Pancreas (tissue), 10 donors: ENCODE results near the gene MYADML2. TPM values are rescaled to one million over a fixed set of nuclear protein-coding genes. Genes with fewer than 3 reads are reported as not detected.

Experiments
- ATAC-seq, 4 donors: fragments of 200-7000 bp; cut with Tn5 transposase; one replicate each; pipeline versions ENCODE4 v1.8.0 to v1.9.1; 2020; ENCODE audit warnings: mild to moderate bottlenecking in 4 of 4, moderate library complexity in 4 of 4
- DNase-seq, 6 donors: peaks; one replicate each; pipeline ENCODE4 v3.0.0-alpha.2; 2020
- FAIRE-seq: peaks from 2 replicates; lab custom pipeline; 2012; peaks lifted over from hg19 to GRCh38; lab: Jason Lieb, UNC
- H3K27ac ChIP-seq, 4 donors: fragments of 200-600 bp; sonication (generic); 1 replicate in 3 of 4; 2 replicates in 1 of 4; pipeline versions ENCODE4 v1.5.0 to v1.8.0; 2020
- H3K27me3 ChIP-seq, 4 donors: fragments of 200-600 bp; one replicate each; pipeline ENCODE4 v1.8.0; 2021
- H3K36me3 ChIP-seq, 3 donors: fragments of 200-600 bp; sonication (generic) in 1 of 3; one replicate each; pipeline versions ENCODE4 v1.5.0 to v1.8.0; 2020 to 2021
- H3K4me1 ChIP-seq, 3 donors: fragments of 200-600 bp; one replicate each; pipeline ENCODE4 v1.8.0; 2021
- H3K4me3 ChIP-seq, 4 donors: fragments of 200-600 bp; sonication (generic) in 2 of 4; one replicate each; pipeline versions ENCODE4 v1.5.0 to v1.8.0; 2020 to 2021
- H3K9me3 ChIP-seq, 4 donors: fragments of 200-600 bp; one replicate each; pipeline ENCODE4 v1.8.0; 2021
- CTCF ChIP-seq, 4 donors: fragments of 200-600 bp; sonication (generic) in 3 of 4; IDR thresholded peaks; one replicate each; pipeline versions ENCODE4 v1.5.0 to v1.8.0; 2021; ENCODE audit warnings: antibody characterized with exemption in 4 of 4
- WGBS, 2 donors: extraction: QIAGEN DNeasy Blood & Tissue Kit; methylation state at CpG; one replicate each; pipeline ENCODE4 v1.1.7; 2013; 5-methylcytosine and 5-hydroxymethylcytosine counted together
- intact Hi-C, 3 donors: fragments of 100-400 bp; cut with DNase I; formaldehyde crosslinking; loops; one replicate each; pipeline versions ENCODE4 v1.11.1 to v1.14.2; 2022
- polyA plus RNA-seq, 2 donors: library from polyadenylated mRNA; stranded (reverse); fragments of 200-250 nt; gene quantifications; one replicate each; pipeline ENCODE4 v1.2.3, GENCODE V29; 2013
- total RNA-seq, 6 donors: library from RNA; stranded (reverse); fragmentation: NEBNext Ultra II Directional in 4 of 6; extraction: Animal tissue kit (Norgen Biotek cat#: 25700) in 4 of 6; gene quantifications; one replicate each; pipeline versions ENCODE4 v1.2.1 to v1.2.4, GENCODE V29; 2021 to 2023
- donor health status: healthy with polysubstance abuse.
- donor health status: DM: no; HTN: no; CAD: no; lungs with moderate emphysema.
- donor health status: DM: no; HTN: no; CAD: no.
- donor health status: control.
- donor health status: control.
- donor health status: Bipolar disorder and iron deficiency.
- donor health status: DM: yes; HTN: yes; CAD: no.
- donor health status: DM: no; HTN: no; CAD: no.
- donor health status: DM: no; HTN: no; CAD: no.
- donor health status: DM: yes; HTN: yes; CAD: no.

MYADML2 gene
- total and polyA plus RNA-seq, 8 donors = not detected

DNA sequence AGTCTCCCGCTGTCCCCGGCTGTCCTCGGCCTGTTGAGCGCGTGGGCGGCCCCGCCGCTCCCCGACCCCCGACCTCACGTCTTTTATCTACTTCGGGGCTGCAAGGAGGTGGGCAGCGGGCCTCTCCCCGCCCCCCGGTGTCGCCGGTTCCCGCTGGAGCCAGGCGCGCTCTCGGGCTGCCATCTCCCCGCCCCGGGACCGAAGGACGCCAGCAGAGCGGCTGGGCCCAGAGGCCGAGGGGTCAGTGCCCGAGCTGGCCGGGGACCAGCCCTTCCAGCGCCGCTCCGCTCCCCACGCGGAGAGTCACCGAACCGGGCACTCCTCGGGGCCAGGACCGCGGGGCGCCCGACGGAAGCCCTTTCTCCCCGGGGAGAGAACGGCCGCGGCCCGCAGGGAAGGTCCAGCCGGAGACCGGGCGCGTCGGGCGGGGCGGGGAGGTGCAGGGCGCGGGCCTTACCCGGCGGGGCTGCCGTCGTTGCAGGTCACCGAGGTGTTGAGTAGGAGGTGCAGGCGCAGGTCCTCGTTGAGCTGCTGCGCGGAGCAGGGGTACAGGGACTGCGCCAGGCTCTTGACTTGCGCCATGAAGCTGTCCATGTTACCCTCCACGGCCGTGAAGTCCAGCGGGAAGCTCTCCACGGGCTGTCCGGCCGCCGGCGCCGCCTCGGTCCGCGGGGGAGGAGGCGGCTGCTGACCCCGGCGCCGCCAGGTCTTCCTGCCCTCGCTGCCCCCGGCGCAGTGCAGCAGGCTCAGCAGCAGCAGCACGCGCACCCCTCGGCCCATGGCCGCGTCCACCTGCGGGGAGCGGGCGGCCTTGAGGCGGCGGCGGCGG lies 13.3 kb upstream of the MYADML2 start:
- no peak for FAIRE-seq
- H3K4me3 ChIP-seq = peak overlapping the region in 2 of 4 donors; percentile 36 to 48
- peaks cover 5 to 11% (median 5%) of the 10 kb centered on the region in 3 donors for H3K4me1 ChIP-seq
- intact Hi-C loops = loop anchor here in 1 of 3 donors (5.0 kb wide), 1 partner anchor 57 kb away; no protein-coding TSS in a partner anchor
- peaks cover 0 to 9% (median 5%) of the 10 kb centered on the region in 4 donors for H3K27me3 ChIP-seq
- 4 to 5% methylated on average over 38 to 98 of the region's 98 CpGs for WGBS, 2 donors
- no peak for TF ChIP-seq CTCF (IDR thresholded peaks at IDR 0.05)
- H3K27ac ChIP-seq = no peak overlapping the region
- DNase-seq = peak in 2 of 6 donors; percentile 47 to 83
- peak in 3 of 4 donors; percentile 2 to 21 (median 17) for ATAC-seq
- no peaks in the 10 kb centered on the region for H3K9me3 ChIP-seq
- no peaks in the 10 kb centered on the region for H3K36me3 ChIP-seq

GRCh38 chr17:81959362-81960129 lies 12.5 kb upstream of the MYADML2 start:
- Histone ChIP-seq H3K27ac (no peak overlapping the region), H3K36me3 (no peaks in the 10 kb centered on the region), H3K9me3 (no peaks in the 10 kb centered on the region), H3K27me3 (peaks cover 0 to 9% (median 5%) of the 10 kb centered on the region in 4 donors), H3K4me3 (peak overlapping the region in 2 of 4 donors; percentile 36 to 48), H3K4me1 (peaks cover 5 to 11% (median 5%) of the 10 kb centered on the region in 3 donors)
- ATAC-seq (peak; percentile 92 to 97 (median 93)), FAIRE-seq (no peak), DNase-seq (peak; percentile 54 to 95 (median 78))
- peak; percentile 23 to 69 (median 60) for TF ChIP-seq CTCF (IDR thresholded peaks at IDR 0.05)
- intact Hi-C loops = loop anchor here in 2 of 3 donors (5.0 to 10.0 kb wide), 2 partner anchors 55 to 58 kb away; no protein-coding TSS in a partner anchor
- WGBS, 2 donors = 2% methylated on average over 48 to 112 of the region's 112 CpGs

DNA sequence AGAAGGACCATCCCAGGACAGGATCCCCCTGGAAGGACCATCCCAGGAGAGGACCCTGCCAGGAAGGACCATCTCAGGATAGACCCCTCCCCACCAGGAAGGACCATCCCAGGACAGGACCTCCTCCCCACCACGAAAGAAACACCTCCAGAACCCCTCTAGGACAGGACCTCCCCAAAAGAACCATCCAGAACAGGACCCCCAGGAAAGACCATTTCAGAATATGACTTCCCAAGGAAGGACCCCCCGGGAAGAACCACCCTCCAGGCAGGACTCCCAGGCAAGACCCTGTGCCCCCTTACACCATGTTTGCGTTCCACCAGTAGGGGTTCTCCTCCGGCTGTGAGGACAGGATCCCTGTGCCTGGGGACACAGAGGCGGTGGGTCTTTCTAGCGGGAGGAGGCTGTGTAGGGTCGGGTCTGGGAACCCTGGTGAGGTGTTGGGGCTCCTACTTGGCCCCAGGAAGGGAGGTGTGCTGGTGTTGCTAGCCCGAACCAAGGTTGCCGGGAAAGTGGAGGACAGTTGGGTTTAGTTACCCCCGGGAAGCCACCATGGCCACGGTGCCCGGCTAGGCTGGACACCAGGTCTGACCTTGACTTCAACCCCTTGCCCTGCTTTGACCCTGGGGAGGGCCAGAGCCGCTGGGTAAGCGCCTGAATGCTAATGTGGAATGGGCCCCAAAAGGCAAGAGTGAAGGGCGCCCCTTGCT lies 11.8 kb upstream of the MYADML2 start:
- Histone ChIP-seq H3K4me1 (peaks cover 5 to 11% (median 5%) of the 10 kb centered on the region in 3 donors), H3K36me3 (no peaks in the 10 kb centered on the region), H3K27me3 (peaks cover 0 to 9% (median 5%) of the 10 kb centered on the region in 4 donors), H3K4me3 (peak overlapping the region in 1 of 4 donors; percentile 48), H3K9me3 (no peaks in the 10 kb centered on the region), H3K27ac (no peak overlapping the region)
- ATAC-seq = no peak
- intact Hi-C loops = loop anchor here in 1 of 3 donors (10.0 kb wide), 1 partner anchor 56 kb away; no protein-coding TSS in a partner anchor
- no peak for FAIRE-seq
- no peak for TF ChIP-seq CTCF (IDR thresholded peaks at IDR 0.05)
- WGBS, 2 donors = 46 to 50% methylated on average over 15 of the region's 15 CpGs
- DNase-seq = no peak

DNA sequence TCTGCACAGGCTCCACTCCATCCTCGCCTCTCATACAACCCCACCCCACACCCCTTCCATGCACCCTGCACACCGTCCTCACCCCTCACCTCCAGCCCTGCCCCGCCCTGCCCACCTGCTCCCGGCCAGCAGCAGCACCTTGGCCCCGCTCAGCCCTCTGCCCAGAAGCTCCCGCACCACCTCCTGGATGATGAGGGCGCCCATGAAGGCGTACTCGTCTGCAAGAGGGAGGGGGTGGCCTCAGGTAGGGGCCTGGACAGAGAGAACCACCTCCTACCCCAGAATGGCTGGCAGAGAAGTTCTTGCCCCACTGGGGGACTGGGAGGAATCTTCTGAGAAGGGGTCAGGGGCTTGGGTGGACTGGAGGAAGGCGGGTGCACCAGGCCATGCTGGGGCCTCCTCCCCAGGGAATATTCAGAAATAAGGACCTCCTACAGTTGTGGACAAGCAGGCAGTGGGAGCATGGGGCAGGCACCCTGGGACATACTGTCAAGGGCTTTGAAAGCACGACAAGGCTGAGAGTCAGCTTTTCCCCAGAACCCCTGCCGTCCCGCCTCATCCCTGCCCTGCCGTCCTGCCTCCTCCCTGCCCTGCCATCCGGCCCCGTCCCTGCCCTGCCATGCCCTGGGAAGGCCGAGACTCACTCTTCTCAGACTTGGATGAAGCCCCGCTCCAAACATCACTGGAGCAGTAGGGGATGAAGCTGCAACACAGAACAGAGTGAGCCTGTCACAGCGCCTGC lies 10.8 kb upstream of the MYADML2 start:
- intact Hi-C loops = loop anchor here in 1 of 3 donors (10.0 kb wide), 1 partner anchor 57 kb away; no protein-coding TSS in a partner anchor
- FAIRE-seq (no peak), ATAC-seq (no peak), DNase-seq (no peak)
- H3K27me3 ChIP-seq = peaks cover 0 to 9% (median 5%) of the 10 kb centered on the region in 4 donors
- no peak for TF ChIP-seq CTCF (IDR thresholded peaks at IDR 0.05)
- H3K36me3 ChIP-seq = no peaks in the 10 kb centered on the region
- peaks cover 5 to 11% (median 5%) of the 10 kb centered on the region in 3 donors for H3K4me1 ChIP-seq
- H3K4me3 ChIP-seq = no peak overlapping the region
- 76 to 85% methylated on average over 19 of the region's 19 CpGs for WGBS, 2 donors
- no peaks in the 10 kb centered on the region for H3K9me3 ChIP-seq
- H3K27ac ChIP-seq = no peak overlapping the region
